ENCODE results near the gene ARHGAP24.

The ARHGAP24 gene

GRCh38 chr4:85747882-85748491 is 273.0 kb downstream of the ARHGAP24 start:
- DNase-seq, result peak; percentile 29

DNA sequence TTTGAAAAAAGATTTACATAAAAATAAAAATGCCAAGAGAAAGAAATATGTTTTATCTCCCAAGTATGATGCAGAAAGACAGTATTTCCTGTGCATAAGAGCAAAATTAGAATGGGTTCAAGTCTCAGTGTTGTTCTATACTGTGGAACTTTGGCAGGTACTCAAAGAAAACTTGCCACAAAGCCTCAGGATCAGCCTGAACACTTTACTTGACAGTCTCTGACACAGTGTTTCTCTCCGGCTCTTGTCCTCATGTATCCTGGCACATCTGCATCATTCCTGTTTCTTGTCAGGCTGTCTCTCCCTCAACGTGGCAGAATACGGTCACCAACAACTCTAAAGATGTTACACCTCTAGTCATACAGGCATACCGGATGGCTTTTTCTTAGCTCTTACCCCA is 273.7 kb downstream of the ARHGAP24 start:
- no peak for DNase-seq

DNA sequence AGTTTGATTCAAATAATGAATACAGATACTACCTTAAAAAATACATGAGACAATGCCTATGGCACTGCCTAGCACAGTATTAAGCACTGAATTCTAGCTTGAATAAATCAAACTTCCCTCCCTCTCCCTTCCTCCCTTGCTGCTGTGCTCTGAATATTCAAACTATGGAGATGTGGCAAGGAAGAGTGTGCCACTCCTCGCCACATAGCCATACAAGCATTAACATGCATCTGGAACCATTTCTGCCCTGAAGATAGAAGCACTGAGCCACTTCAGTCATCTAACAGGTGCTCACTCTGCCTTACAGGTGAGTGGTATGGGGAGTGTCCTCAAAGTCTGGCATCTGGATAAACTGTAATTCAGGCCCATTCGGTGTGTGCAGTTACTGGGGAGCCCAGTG is 276.9 kb downstream of the ARHGAP24 start:
- DNase-seq, result no peak

- no peak for DNase-seq
Measured at GRCh38 chr4:85755285-85755684, 280.3 kb downstream of the ARHGAP24 start.

DNA sequence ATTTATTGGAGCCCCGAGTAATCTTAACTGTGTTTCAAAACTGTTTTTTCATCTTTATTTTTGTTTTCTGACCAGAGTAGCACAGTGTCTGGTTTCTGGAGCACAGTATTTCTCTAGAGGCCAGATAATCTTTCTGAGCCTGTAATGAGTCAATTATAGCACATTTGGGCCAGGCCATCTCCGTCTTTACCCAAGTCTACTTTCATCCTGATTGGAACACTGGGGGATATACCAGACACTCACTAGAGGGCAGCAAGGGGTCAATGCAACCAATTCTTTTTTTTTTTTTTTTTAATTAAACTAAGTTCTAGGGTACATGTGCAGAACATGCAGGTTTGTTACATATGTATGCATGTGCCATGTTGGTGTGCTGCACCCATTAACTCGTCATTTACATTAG is 282.0 kb downstream of the ARHGAP24 start:
- no peak for DNase-seq

GRCh38 chr4:85759388-85759787 is 284.4 kb downstream of the ARHGAP24 start:
- DNase-seq, result no peak

- no peak for DNase-seq
Measured at GRCh38 chr4:85760511-85760910, 285.6 kb downstream of the ARHGAP24 start.

GRCh38 chr4:85761803-85762528 is 287.0 kb downstream of the ARHGAP24 start:
- no peak for DNase-seq

- DNase-seq, result peak; percentile 43
Measured at GRCh38 chr4:85762529-85762871, 287.6 kb downstream of the ARHGAP24 start.

- DNase-seq, result no peak
Measured at GRCh38 chr4:85763202-85763601, 288.3 kb downstream of the ARHGAP24 start.

DNA sequence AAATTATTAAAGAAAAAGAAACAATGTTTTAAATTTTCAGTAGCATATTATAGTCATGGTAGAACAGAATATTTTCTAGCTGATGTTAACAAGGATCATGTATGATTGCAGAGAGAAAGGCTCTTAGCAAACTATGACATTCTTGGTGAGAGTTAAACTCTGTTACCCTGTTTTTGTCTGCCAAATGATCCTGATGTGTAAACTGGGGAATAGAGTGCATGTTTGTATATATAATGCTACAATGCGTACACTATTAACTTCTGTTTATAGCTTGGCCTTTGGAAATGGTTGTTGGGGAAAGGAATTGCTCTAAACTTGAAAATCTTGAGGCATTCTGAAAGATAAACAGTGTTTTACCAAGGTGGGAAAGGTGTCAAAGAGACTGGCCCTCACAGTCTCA is 292.7 kb downstream of the ARHGAP24 start:
- DNase-seq, result no peak

- no peak for DNase-seq
Measured at GRCh38 chr4:85769009-85769408, 294.1 kb downstream of the ARHGAP24 start.

DNA sequence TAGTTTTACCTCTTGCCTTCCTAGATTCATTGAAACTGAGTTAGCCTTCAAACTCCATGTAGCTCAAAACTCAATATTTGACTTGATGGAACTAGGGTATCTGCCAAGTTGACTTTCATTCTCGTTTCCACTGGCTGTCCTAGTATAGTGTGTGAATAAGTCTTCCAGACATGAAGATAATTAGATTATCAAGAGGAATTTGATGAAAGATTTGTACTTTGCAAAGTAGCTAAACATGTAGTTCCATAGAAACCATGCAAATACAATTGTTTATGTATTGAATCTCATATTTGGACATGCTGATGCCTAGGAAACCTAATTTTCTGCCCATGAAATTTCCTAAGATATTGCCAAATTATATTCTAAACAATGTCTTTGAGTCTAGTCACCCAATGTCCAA is 297.5 kb downstream of the ARHGAP24 start:
- peak; percentile 50 for DNase-seq

GRCh38 chr4:85773372-85773771 is 298.4 kb downstream of the ARHGAP24 start:
- DNase-seq, result no peak

GRCh38 chr4:85774000-85774399 is 299.1 kb downstream of the ARHGAP24 start:
- DNase-seq, result no peak

GRCh38 chr4:85774489-85774888 is 299.5 kb downstream of the ARHGAP24 start:
- no peak for DNase-seq

- no peak for DNase-seq
Measured at GRCh38 chr4:85776096-85776495, 301.1 kb downstream of the ARHGAP24 start.

DNA sequence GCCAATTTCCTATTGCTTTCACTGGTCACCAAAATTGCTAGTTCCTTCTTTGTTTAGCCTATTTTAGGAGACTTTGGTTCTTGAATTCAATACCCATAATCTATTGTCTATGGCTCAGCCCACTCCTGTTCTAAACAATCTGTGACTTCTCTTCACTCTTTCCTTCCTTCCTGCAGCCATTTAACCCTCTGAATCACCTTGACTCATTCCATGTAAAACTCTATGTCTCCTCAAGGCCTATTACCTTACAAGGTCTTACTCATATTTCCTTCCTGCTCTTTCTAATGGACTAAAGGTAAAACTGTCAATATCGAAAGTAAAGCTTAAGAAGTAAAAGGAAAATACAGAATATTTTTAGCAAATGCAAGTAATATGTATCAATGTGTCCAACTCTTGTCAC is 301.6 kb downstream of the ARHGAP24 start:
- DNase-seq, result no peak

GRCh38 chr4:85777908-85778631 is 303.1 kb downstream of the ARHGAP24 start:
- no peak for DNase-seq

GRCh38 chr4:85778632-85779131 is 303.7 kb downstream of the ARHGAP24 start:
- no peak for DNase-seq

DNA sequence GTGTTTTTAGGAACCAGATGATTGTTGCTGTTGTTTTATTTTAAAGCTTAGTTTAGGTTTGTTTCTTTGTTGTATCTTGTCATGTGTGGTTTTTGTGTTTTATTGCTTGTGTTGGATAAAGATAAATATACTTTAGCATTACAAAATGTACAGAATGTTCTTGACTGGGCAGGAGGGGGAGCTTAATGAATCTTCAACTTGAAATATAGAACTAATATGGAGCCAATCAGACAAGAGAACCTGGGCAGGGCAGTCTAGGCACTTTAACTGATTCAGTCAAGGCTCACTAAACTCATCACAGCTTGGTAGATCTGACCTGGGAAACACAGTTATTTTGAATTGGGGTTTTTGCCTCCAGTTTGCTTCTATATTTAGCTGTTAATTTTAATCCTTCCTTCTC is 304.2 kb downstream of the ARHGAP24 start:
- no peak for DNase-seq

DNA sequence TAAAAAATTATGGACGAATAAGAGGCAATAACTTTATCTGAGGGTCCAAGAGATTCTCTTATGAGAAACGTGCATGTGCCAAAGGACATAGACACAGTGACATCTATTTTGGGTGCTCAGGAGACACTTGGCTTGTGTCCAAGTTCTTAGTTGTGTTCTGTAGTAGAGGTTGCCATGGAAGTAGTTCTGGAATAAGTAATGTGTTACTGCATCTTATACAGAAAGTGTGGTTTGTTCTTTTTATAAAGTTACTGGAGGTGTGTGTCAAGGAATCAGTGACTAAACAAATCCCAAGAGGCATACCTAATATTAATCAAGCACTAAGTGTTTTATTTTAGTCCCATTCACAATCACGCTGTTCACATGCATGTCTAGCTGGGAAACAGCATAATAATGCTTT is 305.7 kb downstream of the ARHGAP24 start:
- DNase-seq, result no peak

GRCh38 chr4:85783483-85783882 is 308.5 kb downstream of the ARHGAP24 start:
- DNase-seq, result peak; percentile 49

GRCh38 chr4:85783900-85784299 is 308.9 kb downstream of the ARHGAP24 start:
- DNase-seq, result no peak
